ENCODE measurements around the gene FERMT3. TPM values are rescaled to one million over a fixed set of nuclear protein-coding genes. Genes with fewer than 3 reads are reported as not detected.

The FERMT3 gene
- total and polyA plus RNA-seq, 2 of the 13 experiments (the other 11 are each of a cell fraction or from before 2014, with no cell fraction given), result 0.29 TPM; not detected in 1

DNA sequence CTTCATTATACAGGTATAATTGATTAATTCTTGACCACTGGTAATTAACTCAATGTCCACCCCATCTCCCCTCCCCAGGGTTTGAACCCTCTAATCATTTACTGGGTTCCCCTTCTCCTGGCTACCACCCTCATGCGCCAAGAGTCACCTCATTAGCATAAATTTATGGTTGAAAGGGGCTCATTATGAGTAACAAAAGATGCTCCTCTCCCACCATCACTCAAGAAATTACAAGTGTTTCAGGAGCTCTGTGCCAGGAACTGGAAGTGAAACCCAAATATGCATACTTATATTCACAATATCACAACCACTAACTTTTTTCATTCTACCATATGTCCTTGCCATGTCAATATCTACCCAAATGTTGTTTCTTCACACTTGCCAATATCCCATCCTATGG, 28.3 kb upstream of the FERMT3 start:
- CTCF ChIA-PET (ENCODE audit: low intra/inter-chr PET ratio, low total read pairs), result no interaction called here
- DNase-seq (ENCODE audit: low spot score), result no peak
- no peaks in the 10 kb centered on the region for H3K79me2 ChIP-seq (ENCODE audit: insufficient read depth, low read length)
- no peak overlapping the region for H3K4me2 ChIP-seq (ENCODE audit: low read depth, low read length)
- H3K4me3 ChIP-seq (replicated peaks in 1 of 3; ENCODE audit: insufficient read depth in 1 of 3, low read depth in 2 of 3, low read length in 3 of 3), result no peak overlapping the region
- H2AFZ ChIP-seq (ENCODE audit: low read length), result no peak overlapping the region
- no peaks in the 10 kb centered on the region for H3K36me3 ChIP-seq (replicated peaks in 1 of 2; ENCODE audit: control insufficient read depth in 1 of 2, insufficient read depth in 2 of 2, low read length in 2 of 2)
- in situ Hi-C loops (cut with HindIII; ENCODE audit: extremely low pct_ligation_motif_present, low pct_unique_long_range_greater_than_20kb) (no loop called here), intact Hi-C loops (cut with micrococcal nuclease; ENCODE audit: unreplicated experiment) (no loop called here)
- no peaks in the 10 kb centered on the region for H4K20me1 ChIP-seq (ENCODE audit: insufficient read depth, low read length)
- H3K4me1 ChIP-seq (ENCODE audit: insufficient read depth, low read length), result peaks cover 25% of the 10 kb centered on the region
- peaks cover 4% of the 10 kb centered on the region for H3K9me3 ChIP-seq (ENCODE audit: low read length)
- WGBS (ENCODE audit: low lambda C conversion rate), result 90% methylated on average over 1 of the region's 1 CpG
- H3K9ac ChIP-seq (ENCODE audit: insufficient read depth, low read depth, low read length), result no peak overlapping the region
- FAIRE-seq, result no peak
- TF ChIP-seq ZEB1 (IDR thresholded peaks at IDR 0.05; ENCODE audit: insufficient replicate concordance, low read depth) (no peak), ZNF12 (CRISPR knock-in tag; IDR thresholded peaks at IDR 0.05) (no peak), SMARCE1 (IDR thresholded peaks at IDR 0.05; ENCODE audit: borderline replicate concordance) (no peak), U2AF2 (IDR thresholded peaks at IDR 0.05; ENCODE audit: low read depth, low read length) (no peak), ZC3H13 (CRISPR knock-in tag; IDR thresholded peaks at IDR 0.05) (no peak), MYPOP (CRISPR knock-in tag; IDR thresholded peaks at IDR 0.05) (no peak)
- TF ChIP-seq, protein P1, sequence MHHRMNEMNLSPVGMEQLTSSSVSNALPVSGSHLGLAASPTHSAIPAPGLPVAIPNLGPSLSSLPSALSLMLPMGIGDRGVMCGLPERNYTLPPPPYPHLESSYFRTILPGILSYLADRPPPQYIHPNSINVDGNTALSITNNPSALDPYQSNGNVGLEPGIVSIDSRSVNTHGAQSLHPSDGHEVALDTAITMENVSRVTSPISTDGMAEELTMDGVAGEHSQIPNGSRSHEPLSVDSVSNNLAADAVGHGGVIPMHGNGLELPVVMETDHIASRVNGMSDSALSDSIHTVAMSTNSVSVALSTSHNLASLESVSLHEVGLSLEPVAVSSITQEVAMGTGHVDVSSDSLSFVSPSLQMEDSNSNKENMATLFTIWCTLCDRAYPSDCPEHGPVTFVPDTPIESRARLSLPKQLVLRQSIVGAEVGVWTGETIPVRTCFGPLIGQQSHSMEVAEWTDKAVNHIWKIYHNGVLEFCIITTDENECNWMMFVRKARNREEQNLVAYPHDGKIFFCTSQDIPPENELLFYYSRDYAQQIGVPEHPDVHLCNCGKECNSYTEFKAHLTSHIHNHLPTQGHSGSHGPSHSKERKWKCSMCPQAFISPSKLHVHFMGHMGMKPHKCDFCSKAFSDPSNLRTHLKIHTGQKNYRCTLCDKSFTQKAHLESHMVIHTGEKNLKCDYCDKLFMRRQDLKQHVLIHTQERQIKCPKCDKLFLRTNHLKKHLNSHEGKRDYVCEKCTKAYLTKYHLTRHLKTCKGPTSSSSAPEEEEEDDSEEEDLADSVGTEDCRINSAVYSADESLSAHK (CRISPR knock-in tag; IDR thresholded peaks at IDR 0.05; ENCODE audit: borderline replicate concordance), result no peak
- no peak for ATAC-seq
- no peaks in the 10 kb centered on the region for H3K27me3 ChIP-seq (ENCODE audit: control insufficient read depth in 1 of 2, insufficient read depth in 2 of 2, low read length in 2 of 2)
- no peak overlapping the region for H3K27ac ChIP-seq (ENCODE audit: extremely low read length, insufficient read depth, low read length)
- POLR2A ChIA-PET, result no interaction called here
- BruUV-seq (replicated peaks), result no TSS peak
